GM23338 (cell line): ENCODE measurements around the gene TNRC18. TPM values are rescaled to one million over a fixed set of nuclear protein-coding genes. Genes with fewer than 3 reads are reported as not detected.
A peak's percentile ranks its signal among the peaks of the same experiment; 100 is the strongest.

Experiments
- ATAC-seq: fragments of 200-7000 bp; cut with Tn5 transposase; 3 replicates; pipeline ENCODE4 v1.9.1; 2020
- DNase-seq: peaks from one replicate; pipeline ENCODE4 v3.0.0-alpha.2; 2015; ENCODE audit warnings: low spot score
- H2AFZ ChIP-seq: fragments of 200-600 bp; sonication (generic); 2 replicates; pipeline ENCODE4 v1.8.0; 2016; ENCODE audit warnings: antibody characterized with exemption, mild to moderate bottlenecking, moderate library complexity
- H3F3A ChIP-seq: fragments of 200-600 bp; sonication (generic); replicated peaks from 2 replicates; pipeline ENCODE4 v1.8.0; 2017; ENCODE audit warnings: antibody characterized with exemption, mixed run types, low read depth
- H3K27ac ChIP-seq: fragments of 200-600 bp; sonication (generic); 2 replicates; pipeline ENCODE4 v1.6.1; 2016; ENCODE audit warnings: low read depth
- H3K27me3 ChIP-seq: fragments of 200-600 bp; sonication (generic); 2 replicates; pipeline ENCODE4 v1.8.0; 2016; ENCODE audit warnings: mild to moderate bottlenecking, mixed run types, moderate library complexity; ENCODE audit not compliant: insufficient read depth
- H3K36me3 ChIP-seq: fragments of 200-600 bp; sonication (generic); 2 replicates; pipeline ENCODE4 v1.8.0; 2016; ENCODE audit warnings: mild to moderate bottlenecking; ENCODE audit not compliant: insufficient read depth
- H3K4me1 ChIP-seq: fragments of 200-600 bp; sonication (generic); 2 replicates; pipeline ENCODE4 v1.8.0; 2016; ENCODE audit warnings: mild to moderate bottlenecking, moderate library complexity; ENCODE audit not compliant: insufficient read depth
- H3K4me2 ChIP-seq: fragments of 200-600 bp; sonication (generic); 2 replicates; pipeline ENCODE4 v1.7.1; 2017; ENCODE audit warnings: mixed run types
- H3K4me3 ChIP-seq: fragments of 200-600 bp; sonication (generic); 2 replicates; pipeline ENCODE4 v1.6.1; 2016; ENCODE audit warnings: mixed run types
- H3K79me2 ChIP-seq: fragments of 200-600 bp; sonication (generic); replicated peaks from 2 replicates; pipeline ENCODE4 v1.8.0; 2017; ENCODE audit warnings: mild to moderate bottlenecking; ENCODE audit not compliant: insufficient read depth
- H3K9me2 ChIP-seq: fragments of 200-600 bp; sonication (generic); 2 replicates; pipeline ENCODE4 v1.8.0; 2017; ENCODE audit not compliant: insufficient read depth
- H4K20me1 ChIP-seq: fragments of 200-600 bp; sonication (generic); replicated peaks from 2 replicates; pipeline ENCODE4 v1.8.0; 2017; ENCODE audit warnings: mild to moderate bottlenecking; ENCODE audit not compliant: insufficient read depth
- H3K27ac Mint-ChIP-seq: 2 replicates; pipeline ENCODE4 v1.8.0; 2020; ENCODE audit warnings: inconsistent platforms, mild to moderate bottlenecking, moderate library complexity, mixed read lengths
- H3K27me3 Mint-ChIP-seq: 3 replicates; pipeline ENCODE4 v1.8.0; 2022; ENCODE audit warnings: low read depth, mild to moderate bottlenecking, moderate library complexity, mixed read lengths, inconsistent platforms; ENCODE audit not compliant: insufficient read depth, poor library complexity
- H3K36me3 Mint-ChIP-seq: 3 replicates; pipeline ENCODE4 v1.8.0; 2021; ENCODE audit warnings: low read depth, mild to moderate bottlenecking, inconsistent platforms, moderate library complexity, mixed read lengths
- H3K4me1 Mint-ChIP-seq: 3 replicates; pipeline ENCODE4 v1.8.0; 2020; ENCODE audit warnings: mild to moderate bottlenecking, inconsistent platforms, mixed read lengths
- H3K4me3 Mint-ChIP-seq: 3 replicates; pipeline ENCODE4 v1.8.0; 2021; ENCODE audit warnings: moderate library complexity, mild to moderate bottlenecking, inconsistent platforms, mixed read lengths
- H3K9me3 Mint-ChIP-seq: 3 replicates; pipeline ENCODE4 v1.8.0; 2020; ENCODE audit warnings: moderate library complexity, mild to moderate bottlenecking, inconsistent platforms, mixed read lengths
- CREB1 ChIP-seq: fragments of 250-450 bp; sonication (Bioruptor Pico); IDR thresholded peaks from 2 replicates; pipeline ENCODE4 v1.5.0; 2020; ENCODE audit warnings: low read depth, mild to moderate bottlenecking, moderate library complexity
- ETS1 ChIP-seq: IDR thresholded peaks from 2 replicates; pipeline ENCODE4 v1.6.1; 2016; ENCODE audit warnings: antibody characterized with exemption
- EZH2phosphoT487 ChIP-seq: fragments of 200-600 bp; sonication (generic); IDR thresholded peaks from one replicate; pipeline ENCODE4 v1.8.1; 2018; ENCODE audit warnings: antibody characterized with exemption; ENCODE audit not compliant: unreplicated experiment
- JUNB ChIP-seq: IDR thresholded peaks from one replicate; pipeline ENCODE4 v1.6.1; 2016; ENCODE audit warnings: antibody characterized with exemption; ENCODE audit not compliant: unreplicated experiment
- NANOG ChIP-seq: IDR thresholded peaks from 2 replicates; pipeline ENCODE4 v1.6.1; 2016; ENCODE audit warnings: antibody characterized with exemption, borderline replicate concordance
- POLR2AphosphoS5 ChIP-seq: IDR thresholded peaks from 2 replicates; pipeline ENCODE4 v1.6.1; 2016; ENCODE audit warnings: antibody characterized with exemption, low read depth
- STAT1 ChIP-seq: IDR thresholded peaks from one replicate; pipeline ENCODE4 v1.6.1; 2016; ENCODE audit warnings: antibody characterized with exemption; ENCODE audit not compliant: unreplicated experiment
- ZNF114 ChIP-seq: fragments of 250-450 bp; sonication (Bioruptor Pico); IDR thresholded peaks from 2 replicates; pipeline ENCODE4 v1.5.0; 2020; ENCODE audit warnings: mild to moderate bottlenecking, moderate library complexity
- ZNF462 ChIP-seq: fragments of 250-450 bp; sonication (Bioruptor Pico); IDR thresholded peaks from 2 replicates; pipeline ENCODE4 v1.5.0; 2020; ENCODE audit warnings: mild to moderate bottlenecking, moderate library complexity
- polyA plus RNA-seq: library from polyadenylated mRNA; unstranded; fragments of >200 nt; fragmentation: Nextera tagmentation; extraction: Ambion mirVana; gene quantifications from 2 replicates; pipeline ENCODE4 v1.2.1, GENCODE V29; 2016
- total RNA-seq: library from RNA; depleted of rRNA; stranded (reverse); fragments of >200 nt; shearing (Covaris generic); gene quantifications from 2 replicates; pipeline ENCODE4 v1.2.3, GENCODE V29; 2014
- TF ChIP-seq, protein P1 (sequence below), 2 experiments: fragments of 200-600 bp in 1 of 2; sonication (generic) in 1 of 2; conservative IDR thresholded peaks; 2 replicates each; pipeline versions ENCODE4 v1.5.1 to v1.6.1; 2016 to 2017; ENCODE audit warnings: antibody characterized with exemption in 2 of 2, low read depth in 2 of 2, mild to moderate bottlenecking in 2 of 2, moderate library complexity in 1 of 2

TNRC18 gene
- total and polyA plus RNA-seq, 2 experiments from 2014 or later: 2.1 to 17.5 TPM

GRCh38 chr7:5337047-5337446, 86.6 kb downstream of the TNRC18 start (continued):
- TF ChIP-seq ZNF462 (CRISPR knock-in tag) (no peak), ETS1 (no peak), POLR2AphosphoS5 (no peak), JUNB (no peak), CREB1 (CRISPR knock-in tag) (no peak)
- TF ChIP-seq, protein P1, sequence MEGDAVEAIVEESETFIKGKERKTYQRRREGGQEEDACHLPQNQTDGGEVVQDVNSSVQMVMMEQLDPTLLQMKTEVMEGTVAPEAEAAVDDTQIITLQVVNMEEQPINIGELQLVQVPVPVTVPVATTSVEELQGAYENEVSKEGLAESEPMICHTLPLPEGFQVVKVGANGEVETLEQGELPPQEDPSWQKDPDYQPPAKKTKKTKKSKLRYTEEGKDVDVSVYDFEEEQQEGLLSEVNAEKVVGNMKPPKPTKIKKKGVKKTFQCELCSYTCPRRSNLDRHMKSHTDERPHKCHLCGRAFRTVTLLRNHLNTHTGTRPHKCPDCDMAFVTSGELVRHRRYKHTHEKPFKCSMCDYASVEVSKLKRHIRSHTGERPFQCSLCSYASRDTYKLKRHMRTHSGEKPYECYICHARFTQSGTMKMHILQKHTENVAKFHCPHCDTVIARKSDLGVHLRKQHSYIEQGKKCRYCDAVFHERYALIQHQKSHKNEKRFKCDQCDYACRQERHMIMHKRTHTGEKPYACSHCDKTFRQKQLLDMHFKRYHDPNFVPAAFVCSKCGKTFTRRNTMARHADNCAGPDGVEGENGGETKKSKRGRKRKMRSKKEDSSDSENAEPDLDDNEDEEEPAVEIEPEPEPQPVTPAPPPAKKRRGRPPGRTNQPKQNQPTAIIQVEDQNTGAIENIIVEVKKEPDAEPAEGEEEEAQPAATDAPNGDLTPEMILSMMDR (conservative IDR thresholded peaks at IDR 0.05; ENCODE audit: low read depth in 2 of 2): no peak

- no peak for ATAC-seq
- H3K36me3 Mint-ChIP-seq: peaks cover 5% of the 10 kb centered on the region; the same call in 1 of the 3 replicates
- Histone ChIP-seq H3K27ac (no peak overlapping the region), H3K27me3 (no peaks in the 10 kb centered on the region), H3K4me1 (no peaks in the 10 kb centered on the region), H3K4me2 (no peak overlapping the region), H3K36me3 (no peaks in the 10 kb centered on the region), H4K20me1 (no peaks in the 10 kb centered on the region), H2AFZ (no peak overlapping the region), H3K4me3 (no peak overlapping the region), H3F3A (no peaks in the 10 kb centered on the region), H3K79me2 (no peaks in the 10 kb centered on the region), H3K9me2 (no peaks in the 10 kb centered on the region)
- peaks cover 6% of the 10 kb centered on the region for H3K27me3 Mint-ChIP-seq
- DNase-seq: no peak
- 0 out of 2 replicates have a peak overlapping the region, but pooled peaks have one; percentile 22 for H3K27ac Mint-ChIP-seq
- no peak overlapping the region for H3K4me3 Mint-ChIP-seq
- peaks cover 2% of the 10 kb centered on the region; the same call in 2 of the 3 replicates for H3K4me1 Mint-ChIP-seq
- peaks cover 9% of the 10 kb centered on the region for H3K9me3 Mint-ChIP-seq
- no peak for TF ChIP-seq NANOG
- TF ChIP-seq EZH2phosphoT487: no peak
- no peak for TF ChIP-seq ETS1
- TF ChIP-seq, protein P1 (conservative IDR thresholded peaks at IDR 0.05; ENCODE audit: low read depth in 2 of 2): no peak
- no peak for TF ChIP-seq ZNF114 (CRISPR knock-in tag)
- TF ChIP-seq STAT1: no peak
- TF ChIP-seq POLR2AphosphoS5: no peak
Observed at GRCh38 chr7:5334671-5335070, 89.0 kb downstream of the TNRC18 start.
